Naive thymus-derived CD8-positive, alpha-beta T cell (primary cell): ENCODE measurements around the gene TTC38. TPM values are rescaled to one million over a fixed set of nuclear protein-coding genes. Genes with fewer than 3 reads are reported as not detected.

Experiments
- ATAC-seq, 2 donors: fragments of 150-1000 bp; cut with Tn5 transposase in 1 of 2; sonication (Bioruptor Pico), chemical (Tn5 transposase) in 1 of 2; 1 replicate in 1 of 2; 2 replicates in 1 of 2; pipeline ENCODE4 v1.10.0; 2021; ENCODE audit warnings: mild to moderate bottlenecking in 2 of 2, moderate library complexity in 2 of 2
- POLR2A ChIA-PET: fragments of 350-600 bp; sonication (Branson Sonifier 250); formaldehyde crosslinking; loops from one replicate; lab custom pipeline; 2021; ENCODE audit warnings: antibody characterized with exemption; lab: Charles Lee
- DNase-seq, 10 donors: peaks; one replicate each; pipeline versions ENCODE4 v3.0.0 to v3.0.0-alpha.2; 2020 to 2022
- H3K27ac Mint-ChIP-seq, 10 donors: one replicate each; pipeline ENCODE4 v1.8.0; 2020 to 2022; ENCODE audit warnings: mild to moderate bottlenecking in 10 of 10, mixed read lengths in 10 of 10, moderate library complexity in 4 of 10, inconsistent platforms in 1 of 10
- H3K27me3 Mint-ChIP-seq, 5 donors: one replicate each; pipeline ENCODE4 v1.8.0; 2021 to 2022; ENCODE audit warnings: mixed read lengths in 5 of 5
- H3K36me3 Mint-ChIP-seq, 3 donors: one replicate each; pipeline ENCODE4 v1.8.0; 2020 to 2022; ENCODE audit warnings: mixed read lengths in 3 of 3, mild to moderate bottlenecking in 2 of 3, inconsistent platforms in 1 of 3
- H3K4me1 Mint-ChIP-seq, 4 donors: one replicate each; pipeline ENCODE4 v1.8.0; 2021 to 2022; ENCODE audit warnings: mixed read lengths in 4 of 4
- H3K4me3 Mint-ChIP-seq, 10 donors: one replicate each; pipeline ENCODE4 v1.8.0; 2020 to 2022; ENCODE audit warnings: mild to moderate bottlenecking in 10 of 10, mixed read lengths in 10 of 10, moderate library complexity in 6 of 10, inconsistent platforms in 1 of 10
- H3K9me3 Mint-ChIP-seq, 9 donors: one replicate each; pipeline ENCODE4 v1.8.0; 2020 to 2022; ENCODE audit warnings: mixed read lengths in 9 of 9, mild to moderate bottlenecking in 3 of 9, inconsistent platforms in 1 of 9, moderate library complexity in 1 of 9
- polyA plus RNA-seq, 3 donors: library from polyadenylated mRNA; unstranded; fragments of 300-500 nt; fragmentation: Illumina TruSeq; gene quantifications; one replicate each; pipeline ENCODE4 v1.2.3, GENCODE V29; 2021
- total RNA-seq, 8 experiments: library from RNA in 2 of 8; stranded (reverse) in 2 of 8; gene quantifications; one replicate each; pipeline ENCODE4 v1.2.3 and lab custom pipeline; 2021 to 2026

TTC38 gene
- total and polyA plus RNA-seq, 5 experiments from 2014 or later, result 2.6 to 33.5 (median 6.7) TPM

DNA sequence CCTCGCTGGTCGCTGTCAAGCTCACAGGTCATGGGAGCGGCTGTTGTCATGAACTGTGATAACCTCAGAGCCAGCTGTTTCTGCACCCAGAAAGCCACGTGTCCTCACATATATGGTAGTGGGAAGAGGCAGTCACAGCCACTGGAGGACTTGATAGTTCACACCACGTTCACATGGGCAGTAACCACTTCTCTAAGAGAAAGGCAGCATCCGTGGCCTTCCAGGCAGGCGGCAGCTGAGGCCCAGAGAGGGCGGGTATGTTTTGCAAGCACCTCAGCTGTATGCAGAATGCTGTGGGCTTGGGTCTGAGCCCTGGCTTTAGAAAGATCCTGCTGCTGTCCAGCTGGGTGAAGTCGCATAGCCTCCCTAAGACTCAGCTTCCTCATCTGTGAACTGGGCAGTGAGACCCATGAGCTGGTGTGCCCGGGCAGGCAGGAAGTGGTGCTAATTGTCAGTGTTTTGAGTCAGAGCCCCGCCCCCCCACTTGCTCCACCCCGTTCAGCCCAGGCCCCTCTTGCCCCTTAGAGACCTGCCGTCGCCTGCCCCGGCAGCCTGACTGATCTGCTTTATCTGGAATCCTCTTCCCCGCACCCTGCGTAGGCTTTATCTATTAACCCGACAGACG is 13.3 kb downstream of the TTC38 start:
- POLR2A ChIA-PET, result no interaction called here
- DNase-seq, result peak in 2 of 10 donors; percentile 16 to 57
- Mint-ChIP-seq H3K4me1 (peaks cover 0 to 12% (median 1%) of the 10 kb centered on the region in 4 donors), H3K36me3 (peaks cover 0 to 65% (median 17%) of the 10 kb centered on the region in 3 donors), H3K4me3 (peak overlapping the region in 2 of 10 donors; percentile 66 to 81), H3K9me3 (no peaks in the 10 kb centered on the region), H3K27me3 (no peaks in the 10 kb centered on the region), H3K27ac (peak overlapping the region in 4 of 10 donors; percentile 9 to 93 (median 74))
- ATAC-seq, result peak in 1 of 2 donors; percentile 14

DNA sequence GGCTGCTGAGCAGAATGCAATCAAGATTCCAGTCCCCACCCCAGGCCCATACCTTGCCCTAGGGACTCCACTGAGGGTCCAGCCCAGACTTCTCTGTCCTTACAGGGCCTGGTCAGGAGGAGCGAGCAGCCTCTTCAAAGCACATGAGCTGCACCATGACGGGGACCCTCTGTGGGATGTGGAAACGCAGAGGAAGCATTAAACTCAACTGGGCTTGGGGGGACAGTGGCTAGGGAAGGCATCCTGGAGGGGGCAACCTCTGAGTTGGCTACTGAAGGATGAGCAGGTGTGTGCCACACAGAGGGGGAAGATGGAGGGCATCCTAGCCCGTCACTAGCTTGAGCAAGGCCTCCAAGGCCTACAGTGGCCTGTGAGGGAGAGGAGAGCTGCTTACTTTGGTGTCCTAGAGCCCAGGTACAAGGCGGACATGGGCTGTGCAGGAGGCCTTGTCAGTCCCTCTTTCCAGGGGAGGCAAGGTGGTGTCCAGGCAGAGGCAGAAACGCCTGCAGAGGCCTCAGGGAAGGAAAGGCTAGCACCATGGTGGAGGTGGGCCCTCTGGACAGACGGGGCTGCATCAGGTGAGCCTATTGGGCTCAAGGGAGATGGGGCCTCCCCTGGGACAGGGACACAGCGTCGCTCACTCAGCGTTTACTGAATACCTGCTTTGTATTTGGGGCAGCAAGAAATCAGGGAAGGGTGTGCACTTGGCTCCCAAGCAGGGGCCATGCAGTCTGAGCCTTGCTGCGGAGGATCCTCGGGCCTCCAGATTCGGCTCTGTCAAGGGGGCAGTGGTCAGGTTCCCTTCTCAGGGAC is 14.3 kb downstream of the TTC38 start:
- peak overlapping the region in 4 of 10 donors; percentile 63 to 93 (median 72) for H3K27ac Mint-ChIP-seq
- peaks cover 0 to 11% (median under 1%) of the 10 kb centered on the region in 4 donors for H3K4me1 Mint-ChIP-seq
- H3K9me3 Mint-ChIP-seq, result no peaks in the 10 kb centered on the region
- no peak for ATAC-seq
- peak in 1 of 10 donors; percentile 59 for DNase-seq
- no peaks in the 10 kb centered on the region for H3K27me3 Mint-ChIP-seq
- H3K4me3 Mint-ChIP-seq, result peak overlapping the region in 2 of 10 donors; percentile 66 to 81
- H3K36me3 Mint-ChIP-seq, result peaks cover 0 to 62% (median 15%) of the 10 kb centered on the region in 3 donors
- POLR2A ChIA-PET, result no interaction called here

DNA sequence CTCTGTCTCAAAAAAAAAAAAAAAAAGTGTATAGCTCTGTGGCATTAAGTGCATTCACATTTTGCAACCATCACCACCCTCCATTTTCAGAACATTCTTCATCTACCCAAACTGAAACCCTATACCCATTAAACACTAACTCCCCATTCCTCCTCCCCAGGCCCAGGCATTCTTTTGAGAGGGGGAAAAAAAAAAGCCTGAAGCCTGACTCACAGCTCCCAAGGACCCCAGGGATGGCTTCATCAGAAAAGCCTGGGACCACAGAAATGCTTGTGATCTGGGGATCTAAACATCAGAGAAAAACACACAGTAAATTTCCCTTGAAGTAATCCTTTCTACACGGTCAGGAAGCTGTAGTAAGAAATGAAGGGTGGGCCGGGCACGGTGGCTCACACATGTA is 18.2 kb downstream of the TTC38 start:
- H3K36me3 Mint-ChIP-seq, result peaks cover 0 to 38% (median 9%) of the 10 kb centered on the region in 3 donors
- POLR2A ChIA-PET, result interaction anchor here (2.2 kb wide), 1 partner anchor 10 kb away, joined by 7 read pairs; the partner anchor contains the start of gene GTSE1
- peaks cover 8 to 33% (median 13%) of the 10 kb centered on the region in 4 donors for H3K4me1 Mint-ChIP-seq
- no peak overlapping the region for H3K4me3 Mint-ChIP-seq
- DNase-seq (no peak), ATAC-seq (no peak)
- H3K9me3 Mint-ChIP-seq, result no peaks in the 10 kb centered on the region
- H3K27ac Mint-ChIP-seq, result peak overlapping the region in 4 of 10 donors; percentile 24 to 71 (median 49)
- no peaks in the 10 kb centered on the region for H3K27me3 Mint-ChIP-seq

- Mint-ChIP-seq H3K27me3 (no peaks in the 10 kb centered on the region), H3K4me3 (peak overlapping the region in 7 of 10 donors; percentile 18 to 74 (median 53)), H3K4me1 (peaks cover 8 to 36% (median 13%) of the 10 kb centered on the region in 4 donors), H3K27ac (peak overlapping the region in 6 of 10 donors; percentile 40 to 95 (median 62)), H3K36me3 (peaks cover 0 to 30% (median 7%) of the 10 kb centered on the region in 3 donors), H3K9me3 (no peaks in the 10 kb centered on the region)
- POLR2A ChIA-PET, result interaction anchor here (0.6 to 2.2 kb wide), 2 partner anchors 9 to 10 kb away, joined by 6 to 7 read pairs; partner anchors contain the start of gene GTSE1
- ATAC-seq (no peak), DNase-seq (peak in 1 of 10 donors; percentile 58)
Observed at GRCh38 chr22:46286941-46287872, 19.4 kb downstream of the TTC38 start.

DNA sequence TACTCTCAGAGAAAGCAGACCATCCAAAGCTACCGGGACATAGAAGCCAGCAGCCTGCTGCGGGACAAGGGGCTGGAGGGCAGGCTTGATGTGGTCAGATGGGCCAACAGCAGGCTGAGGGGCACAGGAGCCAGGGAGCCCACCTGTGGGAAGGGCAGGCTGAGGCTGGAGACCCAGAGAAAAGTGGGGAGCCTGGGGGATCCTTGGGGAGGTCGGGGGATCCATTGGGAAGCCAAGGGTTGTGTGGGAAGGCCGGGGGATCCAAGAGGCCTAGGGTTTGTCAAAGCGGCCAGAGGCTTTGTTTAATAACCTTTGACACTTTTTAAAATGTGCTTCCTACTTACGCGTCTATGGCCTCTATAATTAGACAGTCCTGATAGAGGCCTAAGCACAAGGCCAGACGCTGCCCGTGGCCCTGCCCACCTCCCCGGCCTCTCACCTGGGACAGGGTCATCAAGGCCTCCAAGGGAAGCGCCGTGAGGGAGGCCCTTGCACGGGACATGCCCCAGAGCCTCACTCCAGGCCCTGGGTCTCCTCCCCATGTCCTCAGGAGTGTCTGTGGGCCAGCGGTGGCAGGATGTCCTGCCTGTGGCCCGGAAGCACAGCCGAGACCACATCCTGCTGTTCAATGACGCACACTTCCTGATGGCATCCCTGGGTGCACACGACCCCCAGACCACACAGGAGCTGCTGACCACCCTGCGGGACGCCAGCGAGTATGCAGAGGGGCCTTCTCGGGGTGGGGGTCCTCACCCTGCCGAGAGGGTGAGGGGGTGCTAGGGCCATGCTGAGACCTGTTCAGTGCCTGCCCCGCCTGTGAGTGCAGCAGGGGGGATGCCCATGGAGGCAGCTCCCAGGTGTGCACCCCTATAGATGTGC is 20.3 kb downstream of the TTC38 start:
- H3K27me3 Mint-ChIP-seq, result no peaks in the 10 kb centered on the region
- DNase-seq, result peak in 2 of 10 donors; percentile 39 to 61
- POLR2A ChIA-PET, result interaction anchor here (2.2 kb wide), 1 partner anchor 8 kb away, joined by 7 read pairs; the partner anchor contains the start of gene GTSE1
- peak in 1 of 2 donors; percentile 23 for ATAC-seq
- no peaks in the 10 kb centered on the region for H3K9me3 Mint-ChIP-seq
- peaks cover 0 to 34% (median 12%) of the 10 kb centered on the region in 3 donors for H3K36me3 Mint-ChIP-seq
- peaks cover 8 to 44% (median 17%) of the 10 kb centered on the region in 4 donors for H3K4me1 Mint-ChIP-seq
- H3K4me3 Mint-ChIP-seq, result peak overlapping the region in 6 of 10 donors; percentile 18 to 74 (median 56)
- H3K27ac Mint-ChIP-seq, result peak overlapping the region in 5 of 10 donors; percentile 53 to 95 (median 67)

GRCh38 chr22:46288846-46289243 is 21.0 kb downstream of the TTC38 start:
- Mint-ChIP-seq H3K27me3 (no peaks in the 10 kb centered on the region), H3K27ac (peak overlapping the region in 3 of 10 donors; percentile 48 to 95 (median 67)), H3K4me1 (peaks cover 11 to 51% (median 20%) of the 10 kb centered on the region in 4 donors), H3K4me3 (peak overlapping the region in 1 of 10 donors; percentile 74), H3K36me3 (peaks cover 0 to 31% (median 12%) of the 10 kb centered on the region in 3 donors), H3K9me3 (no peaks in the 10 kb centered on the region)
- ATAC-seq (no peak), DNase-seq (peak in 1 of 10 donors; percentile 22)
- POLR2A ChIA-PET, result interaction anchor here (1.6 kb wide), 1 partner anchor 38 kb away, joined by 3 read pairs; the partner anchor contains the start of gene CDPF1

- DNase-seq (peak in 2 of 10 donors; percentile 48 to 53), ATAC-seq (no peak)
- no peaks in the 10 kb centered on the region for H3K9me3 Mint-ChIP-seq
- no peaks in the 10 kb centered on the region for H3K27me3 Mint-ChIP-seq
- peaks cover 0 to 25% (median 12%) of the 10 kb centered on the region in 3 donors for H3K36me3 Mint-ChIP-seq
- POLR2A ChIA-PET, result interaction anchor here (1.6 kb wide), 1 partner anchor 39 kb away, joined by 3 read pairs; the partner anchor contains the start of gene CDPF1
- H3K4me3 Mint-ChIP-seq, result peak overlapping the region in 1 of 10 donors; percentile 82
- peaks cover 11 to 54% (median 21%) of the 10 kb centered on the region in 4 donors for H3K4me1 Mint-ChIP-seq
- peak overlapping the region in 2 of 10 donors; percentile 92 to 95 for H3K27ac Mint-ChIP-seq
Observed at GRCh38 chr22:46289244-46289891, 21.6 kb downstream of the TTC38 start.

DNA sequence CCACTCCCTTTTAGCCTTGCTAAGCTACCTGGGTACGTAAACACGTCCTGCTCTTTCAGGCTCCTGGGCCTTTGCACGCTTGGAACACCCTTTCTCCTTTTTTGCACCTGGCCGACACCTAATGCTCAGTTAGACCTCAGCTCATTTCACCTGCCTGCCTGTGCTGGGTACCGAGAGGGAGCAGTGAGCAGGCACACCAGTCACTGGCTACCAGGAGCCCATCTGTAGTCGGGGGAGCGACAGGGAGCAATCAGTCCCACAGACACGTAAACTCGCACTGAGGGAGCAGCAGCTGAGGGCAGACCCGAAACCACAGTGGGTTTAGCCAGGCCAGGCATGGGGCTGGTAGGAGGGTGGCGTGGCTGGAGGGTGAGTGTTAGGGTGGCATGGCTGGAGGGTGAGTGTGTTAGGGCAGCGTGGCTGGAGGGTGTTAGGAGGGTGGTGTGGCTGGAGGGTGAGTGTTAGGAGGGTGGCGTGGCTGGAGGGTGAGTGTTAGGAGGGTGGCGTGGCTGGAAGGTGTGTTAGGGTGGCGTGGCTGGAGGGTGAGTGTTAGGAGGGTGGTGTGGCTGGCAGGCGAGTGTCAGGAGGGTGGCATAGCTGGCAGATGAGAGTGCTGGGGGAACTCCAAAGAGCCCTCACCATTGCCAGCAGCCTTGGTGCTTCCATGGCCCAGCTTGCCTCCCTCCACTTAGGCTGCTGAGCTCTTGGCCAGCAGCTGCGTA is 22.5 kb downstream of the TTC38 start:
- H3K36me3 Mint-ChIP-seq, result peaks cover 0 to 19% (median 9%) of the 10 kb centered on the region in 3 donors
- H3K4me1 Mint-ChIP-seq, result peaks cover 11 to 59% (median 25%) of the 10 kb centered on the region in 4 donors
- H3K9me3 Mint-ChIP-seq, result no peaks in the 10 kb centered on the region
- H3K4me3 Mint-ChIP-seq, result peak overlapping the region in 3 of 10 donors; percentile 29 to 82 (median 34)
- DNase-seq, result peak in 1 of 10 donors; percentile 50
- no peaks in the 10 kb centered on the region for H3K27me3 Mint-ChIP-seq
- no peak for ATAC-seq
- POLR2A ChIA-PET, result interaction anchor here (1.6 kb wide), 1 partner anchor 40 kb away, joined by 3 read pairs; the partner anchor contains the start of gene CDPF1
- peak overlapping the region in 3 of 10 donors; percentile 82 to 95 (median 94) for H3K27ac Mint-ChIP-seq

GRCh38 chr22:46290843-46291785 is 23.3 kb downstream of the TTC38 start:
- peak overlapping the region in 1 of 10 donors; percentile 82 for H3K4me3 Mint-ChIP-seq
- POLR2A ChIA-PET, result no interaction called here
- H3K9me3 Mint-ChIP-seq, result no peaks in the 10 kb centered on the region
- ATAC-seq (no peak), DNase-seq (peak in 1 of 10 donors; percentile 8)
- H3K4me1 Mint-ChIP-seq, result peaks cover 14 to 67% (median 33%) of the 10 kb centered on the region in 4 donors
- H3K36me3 Mint-ChIP-seq, result peaks cover 0 to 13% (median 7%) of the 10 kb centered on the region in 3 donors
- H3K27me3 Mint-ChIP-seq, result no peaks in the 10 kb centered on the region
- H3K27ac Mint-ChIP-seq, result peak overlapping the region in 3 of 10 donors; percentile 67 to 95 (median 94)
